GM20431 (cell line): ENCODE data around the gene NEK3.
"Not testable (repeated sequence)": the region's sequence is repeated elsewhere in the genome, so short reads cannot be mapped to it uniquely, and the experiment has no call there.

ENCODE experiments used
- in situ Hi-C: fragments of 300-500 bp; cut with MseI, MboI; formaldehyde crosslinking; loops from one replicate; pipeline ENCODE4 v1.15.0; 2020; ENCODE audit warnings: low sequenced_read_pairs; ENCODE audit not compliant: unreplicated experiment

NEK3 gene, protein sequence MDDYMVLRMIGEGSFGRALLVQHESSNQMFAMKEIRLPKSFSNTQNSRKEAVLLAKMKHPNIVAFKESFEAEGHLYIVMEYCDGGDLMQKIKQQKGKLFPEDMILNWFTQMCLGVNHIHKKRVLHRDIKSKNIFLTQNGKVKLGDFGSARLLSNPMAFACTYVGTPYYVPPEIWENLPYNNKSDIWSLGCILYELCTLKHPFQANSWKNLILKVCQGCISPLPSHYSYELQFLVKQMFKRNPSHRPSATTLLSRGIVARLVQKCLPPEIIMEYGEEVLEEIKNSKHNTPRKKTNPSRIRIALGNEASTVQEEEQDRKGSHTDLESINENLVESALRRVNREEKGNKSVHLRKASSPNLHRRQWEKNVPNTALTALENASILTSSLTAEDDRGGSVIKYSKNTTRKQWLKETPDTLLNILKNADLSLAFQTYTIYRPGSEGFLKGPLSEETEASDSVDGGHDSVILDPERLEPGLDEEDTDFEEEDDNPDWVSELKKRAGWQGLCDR

DNA sequence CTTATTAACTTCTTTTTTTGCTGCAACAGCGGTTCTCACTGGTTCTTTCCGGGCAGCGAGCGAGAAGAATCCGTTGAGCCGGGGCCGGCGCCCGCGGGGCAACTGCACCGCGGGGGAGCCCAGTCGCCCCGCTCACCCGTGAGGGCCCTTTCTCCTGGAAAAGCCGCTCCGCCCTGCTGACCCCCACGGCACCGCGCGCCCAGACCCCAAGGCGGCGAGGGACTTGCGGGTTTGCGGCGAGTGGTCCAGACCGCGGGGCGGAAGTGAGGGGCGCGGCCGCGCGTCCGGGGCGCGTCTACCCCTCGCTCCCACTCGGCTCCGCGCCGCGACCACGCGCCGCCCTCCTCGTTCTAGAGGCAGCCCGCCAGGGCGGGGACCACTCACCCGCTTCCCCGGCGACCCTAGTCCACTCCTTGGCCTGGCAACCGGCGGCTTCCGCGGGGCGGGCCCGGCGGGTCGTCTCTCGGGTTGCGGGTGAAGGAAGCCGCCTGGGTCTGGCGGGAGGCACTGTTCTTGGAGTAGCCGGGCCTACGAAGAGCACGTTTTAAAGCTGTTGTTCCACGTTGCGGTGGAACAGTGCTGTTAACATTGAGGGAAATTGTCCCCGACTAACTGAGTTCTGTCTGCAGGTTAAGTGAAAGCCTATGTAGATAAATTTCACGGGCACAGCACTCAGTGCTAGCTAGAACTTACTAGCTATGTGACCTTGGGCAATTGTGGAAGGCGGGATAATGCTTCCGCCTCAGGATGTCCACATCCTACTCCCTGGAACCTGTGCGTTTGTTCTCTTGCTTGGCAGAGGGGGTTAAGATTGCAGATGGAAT, at the start of gene NEK3:
Gene NEK3, minus strand, starts transcription at position 439 of the 824 bp plus-strand sequence. CDS start 3,406 bp downstream, outside the sequence.
- in situ Hi-C loops: no loop called here

DNA sequence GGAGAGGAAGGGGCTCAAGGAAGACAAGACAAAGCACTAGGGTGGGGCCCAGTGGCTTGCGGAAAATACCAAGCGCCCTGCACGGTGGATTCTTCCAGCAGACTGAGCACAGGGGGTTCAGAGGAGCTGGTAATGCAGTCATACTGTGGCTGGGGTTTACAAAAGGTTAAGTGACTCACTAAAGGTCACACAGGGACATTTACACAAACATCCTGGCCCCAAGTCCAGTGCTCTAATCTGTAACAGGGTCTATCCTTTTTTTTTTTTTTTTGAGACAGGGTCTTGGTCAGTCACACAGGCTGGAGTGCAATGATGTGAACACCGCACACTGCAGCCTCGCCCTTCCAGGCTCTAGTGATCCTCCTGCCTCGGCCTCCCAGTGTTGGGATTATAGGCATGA, 49.0 kb upstream of the NEK3 start:
- in situ Hi-C loops: not testable (repeated sequence)

DNA sequence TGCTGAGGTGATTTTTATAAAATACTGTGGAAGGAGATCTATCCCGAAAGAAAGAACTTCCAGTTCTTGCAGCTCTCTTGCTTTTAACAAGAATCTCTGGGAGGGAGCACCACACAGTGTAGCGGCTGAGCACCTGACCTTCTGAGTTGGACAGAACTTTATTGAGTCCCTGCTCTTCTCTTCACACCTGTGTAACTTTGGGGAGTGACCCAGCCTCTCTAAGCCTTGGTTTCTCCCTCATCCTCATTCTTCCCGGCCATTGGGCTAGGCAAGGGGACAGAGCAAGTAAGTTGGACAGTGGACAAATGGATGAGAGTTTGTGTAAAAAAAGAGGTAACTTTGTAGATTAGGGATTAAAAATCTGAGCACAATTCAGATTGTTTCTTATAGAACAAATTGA, 48.5 kb upstream of the NEK3 start:
- in situ Hi-C loops: not testable (repeated sequence)

DNA sequence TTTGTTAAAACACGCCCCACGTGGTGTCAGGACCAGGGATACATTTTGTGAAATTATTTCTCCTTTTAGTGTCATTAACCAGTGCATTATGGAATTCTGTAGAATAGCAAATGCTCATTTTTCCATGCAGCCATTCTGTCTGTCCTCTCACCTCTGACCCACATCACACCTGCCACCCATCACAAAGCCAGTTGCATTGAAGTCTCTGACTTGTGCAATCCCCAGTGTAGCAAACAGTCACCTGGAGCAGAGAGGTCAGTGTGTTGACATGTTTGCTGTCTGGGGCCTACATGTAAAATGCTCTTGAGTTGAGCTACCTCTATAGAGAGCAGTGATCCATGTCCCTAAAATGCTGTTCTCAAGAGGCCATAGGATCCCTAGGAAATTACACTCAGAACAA, 47.9 kb upstream of the NEK3 start:
- in situ Hi-C loops: not testable (repeated sequence)

- in situ Hi-C loops: not testable (repeated sequence)
Measured at GRCh38 chr13:52204546-52204945, 45.1 kb upstream of the NEK3 start.

DNA sequence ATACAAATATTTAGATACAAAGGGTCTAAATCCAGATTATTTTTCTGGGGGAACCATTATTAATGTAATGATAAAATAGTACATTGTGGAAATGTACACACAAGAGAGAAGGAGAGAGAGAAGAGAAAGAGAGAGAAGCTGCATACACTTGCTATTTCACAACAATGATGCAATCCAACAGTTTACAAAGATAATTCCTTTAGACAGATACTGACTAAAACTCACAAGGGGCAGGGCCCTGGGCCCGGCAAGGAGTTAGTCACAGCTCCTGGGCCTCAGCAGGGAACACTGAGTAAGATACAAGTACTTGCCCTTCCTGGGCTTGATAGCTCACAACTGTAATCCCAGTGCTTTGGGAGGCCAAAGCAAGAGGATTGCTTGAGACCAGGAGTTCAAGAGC, 44.5 kb upstream of the NEK3 start:
- in situ Hi-C loops: not testable (repeated sequence)

DNA sequence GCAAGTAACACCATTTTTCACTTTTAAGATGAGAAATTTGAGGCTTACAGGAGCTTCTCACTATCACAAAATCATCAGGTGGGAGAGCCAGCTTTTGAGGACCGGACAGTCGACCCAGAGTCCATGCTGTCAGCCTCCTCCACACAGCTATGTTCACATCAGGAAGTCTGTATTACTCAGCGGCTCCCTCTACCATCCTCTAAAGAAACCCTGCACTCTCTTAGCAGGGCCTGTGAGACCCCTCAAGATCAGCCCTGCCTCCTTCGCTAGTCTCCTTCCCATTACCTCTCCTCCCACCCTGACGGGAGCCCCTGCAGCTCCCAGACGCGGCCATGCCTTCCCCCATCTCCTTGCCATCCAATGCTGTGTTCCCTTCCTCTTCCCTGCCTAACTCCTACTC, 43.1 kb upstream of the NEK3 start:
- in situ Hi-C loops: not testable (repeated sequence)

- in situ Hi-C loops: not testable (repeated sequence)
Measured at GRCh38 chr13:52201439-52202193, 42.2 kb upstream of the NEK3 start.

DNA sequence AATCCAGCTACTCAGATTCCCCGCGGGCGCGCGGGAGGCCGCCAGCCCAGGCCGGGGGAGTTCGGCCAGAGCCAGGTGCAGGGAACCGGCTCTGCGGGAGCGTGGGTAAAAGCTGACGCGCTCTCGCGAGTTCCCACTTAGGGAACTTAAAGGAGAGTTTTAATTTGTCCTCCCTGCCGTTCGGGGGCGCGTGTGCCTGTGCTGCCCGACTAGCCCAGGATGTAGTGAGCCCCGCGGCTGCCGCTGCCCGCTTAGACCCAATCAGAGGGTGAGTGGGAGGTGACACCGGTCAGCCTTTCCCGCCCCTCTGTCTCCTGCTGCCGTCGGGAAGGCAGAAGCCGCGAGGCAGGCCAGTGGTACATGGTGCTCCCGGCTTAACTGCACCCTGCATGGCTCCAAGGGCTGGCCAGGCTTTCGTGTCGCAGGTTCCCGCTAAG, 36.0 kb upstream of the NEK3 start:
- in situ Hi-C loops: no loop called here

DNA sequence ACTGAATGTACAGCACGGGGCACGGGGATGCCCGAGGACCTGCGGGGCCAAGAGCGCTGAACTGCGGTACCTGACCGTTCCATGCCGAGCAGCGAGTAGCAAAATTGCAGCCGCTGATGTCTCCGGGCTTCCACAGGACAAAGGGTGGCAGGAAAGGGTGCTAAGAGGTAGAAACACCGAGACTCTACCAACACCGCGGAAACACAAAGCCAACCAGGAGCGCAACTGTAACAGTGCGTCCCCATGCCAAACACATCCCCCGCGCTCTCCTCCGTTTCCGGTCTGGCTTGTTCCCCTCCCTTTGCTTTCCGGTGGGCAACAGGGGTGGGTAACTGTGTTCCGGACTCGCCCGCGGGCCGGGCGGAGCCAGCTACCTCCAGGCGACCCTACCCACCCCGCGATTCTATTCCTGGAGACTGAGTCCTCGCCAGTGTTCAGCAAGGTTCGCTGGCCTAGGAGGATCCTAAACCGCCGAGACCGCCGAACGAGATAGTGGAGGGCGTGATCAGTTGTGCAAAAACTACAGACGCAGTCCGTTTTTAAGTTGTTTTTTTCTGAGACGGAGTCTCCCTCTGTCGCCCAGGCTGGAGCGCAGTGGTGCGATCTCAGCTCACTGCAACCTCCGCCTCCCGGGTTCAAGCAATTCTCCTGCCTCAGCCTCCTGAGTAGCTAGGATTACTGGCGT, 34.9 kb upstream of the NEK3 start:
- in situ Hi-C loops: no loop called here

DNA sequence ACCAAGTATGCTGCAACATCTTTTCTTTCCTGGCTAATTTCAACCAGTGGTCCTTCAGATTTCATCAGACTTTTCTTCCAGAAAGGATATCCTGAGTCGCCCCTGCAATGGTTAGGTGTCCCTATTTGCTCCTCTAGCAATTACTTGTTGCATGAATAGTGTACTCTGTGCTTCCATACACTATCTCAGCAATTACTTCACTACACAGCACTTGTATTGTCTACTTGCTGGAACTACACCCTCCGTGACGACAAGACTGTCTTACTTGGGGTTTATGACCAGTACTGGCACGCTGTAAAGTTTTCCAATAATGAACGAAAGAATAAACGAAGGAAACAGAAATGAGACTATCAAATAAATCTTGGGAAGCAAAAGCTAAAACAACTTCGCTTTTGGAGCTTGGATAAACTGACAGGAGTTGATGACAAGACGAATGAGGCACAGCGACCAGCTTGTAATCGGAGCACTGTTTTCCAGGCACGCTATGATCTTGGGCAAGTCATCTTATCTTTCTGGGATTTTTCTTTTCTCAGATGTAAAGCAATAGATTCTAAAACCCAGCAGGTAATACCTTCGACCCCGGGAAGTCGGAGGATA, 34.3 kb upstream of the NEK3 start:
- in situ Hi-C loops: not testable (repeated sequence)

- in situ Hi-C loops: not testable (repeated sequence)
Measured at GRCh38 chr13:52187424-52188187, 28.2 kb upstream of the NEK3 start.

- in situ Hi-C loops: no loop called here
Measured at GRCh38 chr13:52187029-52187423, 27.6 kb upstream of the NEK3 start.

GRCh38 chr13:52181316-52181954, 22.0 kb upstream of the NEK3 start:
- in situ Hi-C loops: not testable (repeated sequence)

- in situ Hi-C loops: no loop called here
Measured at GRCh38 chr13:52179925-52180324, 20.5 kb upstream of the NEK3 start.

DNA sequence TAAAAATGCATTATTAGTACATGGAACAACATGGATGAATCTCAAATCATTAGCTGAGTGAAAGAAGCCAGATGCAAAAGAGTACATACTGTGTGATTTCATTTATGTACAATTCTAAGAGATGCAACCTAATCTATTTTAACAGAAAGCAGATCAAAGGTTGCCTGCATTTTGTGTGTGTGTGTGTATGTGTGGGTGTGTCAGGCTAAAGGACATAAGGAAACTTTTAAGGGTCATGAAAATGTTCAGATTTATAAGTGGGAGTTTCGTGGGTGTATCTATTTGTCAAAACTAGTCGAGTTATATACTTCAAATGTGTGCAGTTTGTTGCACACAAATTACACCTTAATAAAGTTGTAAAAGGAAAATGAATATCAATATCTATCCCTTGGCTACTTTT, 17.9 kb upstream of the NEK3 start:
- in situ Hi-C loops: no loop called here

DNA sequence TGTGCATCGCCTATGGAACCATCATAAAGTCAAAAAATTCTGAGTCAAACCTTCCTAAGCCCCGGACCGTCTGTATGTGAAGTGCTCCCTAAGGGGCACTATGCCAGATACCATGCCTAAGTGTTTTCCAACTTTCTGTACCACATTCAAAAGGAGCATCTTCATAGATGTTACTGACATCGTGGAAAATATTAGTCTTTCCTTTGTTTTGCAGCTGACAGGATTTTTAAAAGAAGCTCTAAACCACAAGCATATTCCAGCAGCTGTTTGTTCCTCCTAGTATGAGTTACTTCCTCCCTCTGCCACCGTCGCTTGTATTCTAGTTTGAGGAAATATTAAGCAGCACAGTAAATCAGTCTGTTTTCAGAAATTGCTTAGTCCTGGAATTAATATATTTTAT, 14.6 kb upstream of the NEK3 start:
- in situ Hi-C loops: not testable (repeated sequence)

GRCh38 chr13:52173373-52173772, 14.0 kb upstream of the NEK3 start:
- in situ Hi-C loops: no loop called here
